Middle frontal gyrus (tissue), 1 donor: ENCODE results near the gene CSNK1G2.

Experiments used
- DNase-seq: peaks from one replicate; pipeline ENCODE4 v3.0.0-alpha.2; 2015; ENCODE audit warnings: low spot score; ENCODE audit errors: extremely low spot score

The CSNK1G2 gene

GRCh38 chr19:1918975-1919374 lies 22.0 kb upstream of the CSNK1G2 start:
- DNase-seq = no peak

- DNase-seq = no peak
These were observed 20.3 kb upstream of the CSNK1G2 start for GRCh38 chr19:1920644-1921043.

GRCh38 chr19:1921326-1921725 lies 19.6 kb upstream of the CSNK1G2 start:
- DNase-seq = no peak

GRCh38 chr19:1921825-1922224 lies 19.1 kb upstream of the CSNK1G2 start:
- DNase-seq = no peak

- no peak for DNase-seq
These were observed 18.2 kb upstream of the CSNK1G2 start for GRCh38 chr19:1922803-1923202.

- no peak for DNase-seq
These were observed 17.7 kb upstream of the CSNK1G2 start for GRCh38 chr19:1923319-1923718.

GRCh38 chr19:1924320-1924961 lies 16.5 kb upstream of the CSNK1G2 start:
- no peak for DNase-seq

- DNase-seq = no peak
These were observed 15.4 kb upstream of the CSNK1G2 start for GRCh38 chr19:1925544-1925943.

GRCh38 chr19:1929021-1929742 lies 11.8 kb upstream of the CSNK1G2 start:
- no peak for DNase-seq

- no peak for DNase-seq
These were observed 9.5 kb upstream of the CSNK1G2 start for GRCh38 chr19:1931445-1931844.

- no peak for DNase-seq
These were observed 8.6 kb upstream of the CSNK1G2 start for GRCh38 chr19:1932395-1932794.

- no peak for DNase-seq
These were observed 7.7 kb upstream of the CSNK1G2 start for GRCh38 chr19:1933244-1933643.

GRCh38 chr19:1933942-1934341 lies 7.0 kb upstream of the CSNK1G2 start:
- DNase-seq = no peak

GRCh38 chr19:1935484-1936208 lies 5.3 kb upstream of the CSNK1G2 start:
- DNase-seq = no peak

GRCh38 chr19:1936430-1936829 lies 4.5 kb upstream of the CSNK1G2 start:
- DNase-seq = no peak

GRCh38 chr19:1936916-1937610 lies 3.9 kb upstream of the CSNK1G2 start:
- DNase-seq = no peak

GRCh38 chr19:1938071-1938470 lies 2.9 kb upstream of the CSNK1G2 start:
- no peak for DNase-seq

GRCh38 chr19:1942078-1942933 lies 1.3 kb downstream of the CSNK1G2 start:
- DNase-seq = no peak

- DNase-seq = no peak
These were observed 2.1 kb downstream of the CSNK1G2 start for GRCh38 chr19:1942934-1943555.

- DNase-seq = no peak
These were observed 2.7 kb downstream of the CSNK1G2 start for GRCh38 chr19:1943661-1944087.
